ENCODE measurements around the gene ABAT.

Gene ABAT

DNA sequence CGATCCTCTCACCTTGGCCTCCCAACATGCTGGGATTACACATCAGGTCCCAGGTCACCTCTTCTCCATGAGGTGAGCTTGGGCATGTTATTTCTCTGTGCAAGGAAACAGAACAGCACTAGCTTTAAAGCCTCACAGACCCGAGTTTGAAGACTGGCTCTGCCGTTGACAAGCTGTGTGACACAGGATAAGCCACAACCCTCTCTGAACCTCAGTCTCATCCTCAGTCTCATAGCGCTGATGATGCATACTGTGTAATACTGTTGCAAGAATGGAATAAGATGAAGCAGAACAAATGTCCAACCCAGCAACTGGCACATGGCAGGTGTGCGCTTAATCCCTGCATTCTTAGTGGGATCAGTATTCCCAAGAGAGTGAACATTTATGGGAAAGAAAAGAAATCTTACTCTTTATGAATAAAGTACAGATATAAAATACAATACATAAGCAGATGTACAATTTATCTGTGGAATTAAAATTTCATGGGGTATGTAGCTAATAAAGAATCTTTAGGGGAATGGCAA lies 43.5 kb downstream of the ABAT start:
- TF ChIP-seq, protein P1, sequence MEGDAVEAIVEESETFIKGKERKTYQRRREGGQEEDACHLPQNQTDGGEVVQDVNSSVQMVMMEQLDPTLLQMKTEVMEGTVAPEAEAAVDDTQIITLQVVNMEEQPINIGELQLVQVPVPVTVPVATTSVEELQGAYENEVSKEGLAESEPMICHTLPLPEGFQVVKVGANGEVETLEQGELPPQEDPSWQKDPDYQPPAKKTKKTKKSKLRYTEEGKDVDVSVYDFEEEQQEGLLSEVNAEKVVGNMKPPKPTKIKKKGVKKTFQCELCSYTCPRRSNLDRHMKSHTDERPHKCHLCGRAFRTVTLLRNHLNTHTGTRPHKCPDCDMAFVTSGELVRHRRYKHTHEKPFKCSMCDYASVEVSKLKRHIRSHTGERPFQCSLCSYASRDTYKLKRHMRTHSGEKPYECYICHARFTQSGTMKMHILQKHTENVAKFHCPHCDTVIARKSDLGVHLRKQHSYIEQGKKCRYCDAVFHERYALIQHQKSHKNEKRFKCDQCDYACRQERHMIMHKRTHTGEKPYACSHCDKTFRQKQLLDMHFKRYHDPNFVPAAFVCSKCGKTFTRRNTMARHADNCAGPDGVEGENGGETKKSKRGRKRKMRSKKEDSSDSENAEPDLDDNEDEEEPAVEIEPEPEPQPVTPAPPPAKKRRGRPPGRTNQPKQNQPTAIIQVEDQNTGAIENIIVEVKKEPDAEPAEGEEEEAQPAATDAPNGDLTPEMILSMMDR (IDR thresholded peaks at IDR 0.05; ENCODE audit: borderline replicate concordance, insufficient read depth, low read depth, low read length), result no peak

DNA sequence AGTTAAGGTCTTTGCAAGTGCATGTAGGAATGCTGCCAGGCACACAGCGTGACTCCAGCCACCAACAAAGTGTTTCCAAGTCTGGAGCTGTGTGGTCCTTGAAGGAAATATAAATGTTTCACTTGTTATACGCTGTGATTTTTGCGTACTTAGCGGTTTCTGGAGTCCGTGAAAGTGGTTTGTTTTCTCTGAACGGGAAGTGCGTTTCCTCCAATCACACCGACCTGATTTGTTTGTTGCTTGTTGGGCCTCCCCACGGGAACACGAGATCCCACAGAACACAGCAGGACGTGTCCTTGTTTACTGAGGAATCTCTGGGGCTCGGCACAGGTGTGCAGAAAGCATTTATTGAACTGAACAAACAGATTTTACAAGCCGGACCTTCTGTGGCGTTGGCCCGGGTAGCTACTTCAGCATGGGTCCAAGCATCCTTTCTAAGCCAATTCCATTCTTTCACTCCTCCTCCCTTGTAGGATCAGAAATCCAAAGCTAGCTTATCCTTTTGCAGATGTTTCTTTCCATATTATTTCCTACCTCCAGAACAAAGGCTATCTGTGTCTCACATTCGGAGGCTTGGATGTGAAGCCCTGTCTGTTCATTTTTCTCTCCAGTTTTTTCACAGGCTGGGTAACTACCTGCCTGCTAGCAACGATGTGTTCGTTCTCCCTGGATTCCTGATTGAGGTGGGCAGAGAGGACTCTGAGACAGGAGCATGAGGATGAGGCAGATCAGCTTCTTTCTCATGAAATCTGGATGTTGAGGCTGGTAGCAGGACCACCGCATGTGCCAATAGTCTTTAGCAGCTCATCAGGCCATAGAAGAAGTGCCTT lies 44.6 kb downstream of the ABAT start:
- TF ChIP-seq, protein P1 (IDR thresholded peaks at IDR 0.05; ENCODE audit: borderline replicate concordance, insufficient read depth, low read depth, low read length), result no peak
- H3K4me3 ChIP-seq (ENCODE audit: low read depth, low read length), result no peak overlapping the region

More for the DNA sequence above, 43.5 kb downstream of the ABAT start:
- H3K4me3 ChIP-seq (ENCODE audit: low read depth, low read length), result no peak overlapping the region

DNA sequence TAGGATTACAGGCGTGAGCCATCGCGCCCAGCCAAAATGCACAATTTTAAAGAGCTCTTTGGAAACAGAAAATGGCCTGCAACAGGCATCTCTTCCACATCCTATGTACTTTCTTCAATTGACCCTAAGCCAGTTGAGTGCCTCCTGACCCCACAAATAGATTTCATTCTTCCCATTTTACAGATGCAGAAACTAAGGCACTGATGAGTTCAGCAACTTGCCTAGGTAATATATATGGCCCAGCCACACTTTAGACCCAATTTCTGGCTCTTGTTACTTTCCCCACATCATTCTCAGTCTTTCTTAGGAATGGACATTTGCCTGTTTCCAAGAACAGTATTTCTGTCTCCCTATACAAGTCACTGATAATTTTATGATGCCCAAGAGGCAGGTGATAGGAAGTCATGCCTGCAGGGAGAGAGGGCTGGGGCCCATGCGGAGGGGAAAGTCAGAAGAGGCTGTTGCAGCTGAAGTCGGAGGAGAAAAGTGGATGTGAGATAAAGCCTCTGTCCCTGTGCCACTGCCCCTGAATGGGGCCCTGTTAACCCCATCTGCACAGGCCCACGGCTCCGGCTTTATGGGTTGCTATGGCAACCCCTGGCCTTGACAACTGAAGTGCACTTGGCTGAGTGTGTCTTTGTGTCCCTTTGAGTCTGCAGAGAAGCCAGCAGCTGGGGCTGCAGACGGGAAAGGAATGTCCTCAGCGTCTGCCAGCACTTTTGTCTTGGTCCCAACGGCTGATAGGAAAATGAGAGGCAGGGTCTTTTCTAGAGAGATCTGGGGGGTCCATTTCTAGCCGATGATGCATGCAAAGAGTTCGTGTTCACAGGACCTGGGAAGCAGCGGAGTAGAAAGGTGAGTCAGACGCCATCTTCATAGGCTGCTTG lies 45.9 kb downstream of the ABAT start:
- TF ChIP-seq, protein P1 (IDR thresholded peaks at IDR 0.05; ENCODE audit: borderline replicate concordance, insufficient read depth, low read depth, low read length), result no peak
- H3K4me3 ChIP-seq (ENCODE audit: low read depth, low read length), result no peak overlapping the region

DNA sequence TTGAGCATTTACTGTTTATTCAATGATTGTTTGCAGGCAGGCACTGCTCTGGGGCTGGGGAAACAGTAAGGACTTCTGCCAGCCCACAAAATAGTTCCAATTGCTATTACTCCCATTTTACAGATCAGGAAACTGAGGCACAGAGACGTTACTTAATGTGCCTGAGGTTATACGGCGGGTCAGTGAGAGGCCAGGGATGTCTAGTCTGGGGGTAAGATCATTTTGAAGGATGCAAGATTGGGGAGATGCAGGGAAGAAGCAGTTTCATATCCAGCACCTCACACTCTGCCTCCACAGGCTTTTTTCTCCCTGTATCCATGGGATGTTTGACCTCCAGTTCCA lies 46.5 kb downstream of the ABAT start:
- TF ChIP-seq, protein P1 (IDR thresholded peaks at IDR 0.05; ENCODE audit: borderline replicate concordance, insufficient read depth, low read depth, low read length), result no peak
- no peak overlapping the region for H3K4me3 ChIP-seq (ENCODE audit: low read depth, low read length)

DNA sequence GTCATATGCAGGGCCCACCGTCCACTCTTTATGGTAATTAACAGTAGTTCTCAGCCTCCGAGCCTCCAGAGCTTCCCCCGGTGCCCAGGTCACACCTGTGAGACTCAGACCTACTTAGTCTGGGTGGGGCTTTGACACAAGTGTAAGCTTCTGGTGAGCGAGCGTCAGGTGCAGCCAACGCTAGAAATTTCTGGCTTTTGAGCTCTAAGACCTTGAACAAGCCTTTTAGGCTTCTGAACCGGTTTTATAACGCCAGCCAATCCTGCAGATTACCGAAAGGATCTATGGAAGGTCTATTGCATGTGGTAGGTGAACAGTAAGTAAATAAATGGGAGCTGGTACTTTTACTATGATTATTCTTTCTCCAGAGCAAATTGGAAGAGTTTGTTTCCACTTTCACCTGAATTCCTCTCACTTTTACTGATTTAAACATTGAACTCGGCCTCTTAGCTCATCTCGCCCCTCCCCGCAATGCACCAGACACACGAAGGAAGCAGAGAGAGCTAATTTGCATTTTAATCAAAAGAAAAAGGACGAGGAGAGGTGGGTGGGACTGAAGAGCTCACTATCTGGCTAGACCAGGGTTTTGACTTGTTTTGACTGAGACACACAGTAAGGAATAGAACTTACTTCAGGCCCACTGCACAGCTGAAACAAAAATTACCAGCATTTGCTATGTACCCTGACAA lies 47.1 kb downstream of the ABAT start:
- TF ChIP-seq, protein P1 (IDR thresholded peaks at IDR 0.05; ENCODE audit: borderline replicate concordance, insufficient read depth, low read depth, low read length), result no peak
- no peak overlapping the region for H3K4me3 ChIP-seq (ENCODE audit: low read depth, low read length)

DNA sequence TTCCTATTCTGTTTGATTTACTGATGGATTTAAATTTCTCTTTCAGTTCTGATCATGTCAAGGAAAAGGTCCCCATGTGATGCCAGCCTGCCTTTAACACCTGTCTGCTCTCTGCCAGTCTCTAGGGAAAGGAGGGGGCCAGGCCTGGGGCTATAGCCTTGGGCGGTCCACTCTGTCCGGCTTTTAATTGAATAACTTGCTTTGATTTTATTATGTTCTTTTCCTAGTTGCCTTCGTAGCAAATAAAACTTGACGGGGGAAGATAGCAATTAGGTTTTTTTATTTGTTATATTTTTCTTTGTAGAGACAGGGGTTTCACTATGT lies 47.6 kb downstream of the ABAT start:
- TF ChIP-seq, protein P1 (IDR thresholded peaks at IDR 0.05; ENCODE audit: borderline replicate concordance, insufficient read depth, low read depth, low read length), result no peak
- H3K4me3 ChIP-seq (ENCODE audit: low read depth, low read length), result no peak overlapping the region

All from GM12875 (cell line).